Mammary epithelial cell (primary cell): ENCODE measurements around the gene FAM107B.

Experiments used
- CTCF ChIP-seq, 2 donors: IDR thresholded peaks in 1 of 2; conservative IDR thresholded peaks in 1 of 2; 2 replicates each; pipeline ENCODE4 v1.5.1; 2011 to 2012; ENCODE audit warnings: inconsistent platforms in 2 of 2, low read length in 2 of 2, mild to moderate bottlenecking in 2 of 2, control low read depth in 1 of 2, low read depth in 1 of 2; ENCODE audit not compliant: insufficient read depth in 1 of 2; ENCODE audit errors: extremely low read depth in 1 of 2
- EZH2 ChIP-seq: IDR thresholded peaks from 2 replicates; pipeline ENCODE4 v1.6.1; 2012; ENCODE audit warnings: low read length, inconsistent platforms, borderline replicate concordance

- TF ChIP-seq CTCF (conservative IDR thresholded peaks at IDR 0.05 in 1 of 2, IDR thresholded peaks at IDR 0.05 in 1 of 2; ENCODE audit: extremely low read depth in 1 of 2, insufficient read depth in 1 of 2, low read depth in 1 of 2, low read length in 2 of 2) (no peak), EZH2 (no peak)
These were observed 47.2 kb downstream of the FAM107B start for GRCh38 chr10:14727465-14727864.
